Liver (tissue), 9 donors: ENCODE measurements around the gene APH1A. TPM values are rescaled to one million over a fixed set of nuclear protein-coding genes. Genes with fewer than 3 reads are reported as not detected.
"Not testable (repeated sequence)": the region's sequence is repeated elsewhere in the genome, so short reads cannot be mapped to it uniquely, and the experiment has no call there.

Experiments used
- DNase-seq: peaks from one replicate; pipeline ENCODE4 v3.0.0-alpha.2; 2017; ENCODE audit warnings: low spot score
- H3K27ac ChIP-seq, 2 donors: one replicate each; pipeline ENCODE4 v1.7.0; 2013; ENCODE audit warnings: inconsistent platforms in 2 of 2, low read length in 2 of 2, control low read depth in 1 of 2, low read depth in 1 of 2, mild to moderate bottlenecking in 1 of 2
- H3K27me3 ChIP-seq, 4 donors: one replicate each; pipeline versions ENCODE4 v1.6.1 to v1.7.0; 2013; ENCODE audit warnings: low read length in 3 of 4, inconsistent platforms in 1 of 4, mild to moderate bottlenecking in 1 of 4, moderate library complexity in 1 of 4; ENCODE audit not compliant: control insufficient read depth in 4 of 4, insufficient read depth in 4 of 4
- H3K36me3 ChIP-seq, 4 donors: one replicate each; pipeline versions ENCODE4 v1.6.1 to v1.7.0; 2013; ENCODE audit warnings: low read length in 3 of 4, mild to moderate bottlenecking in 3 of 4, low read depth in 1 of 4, moderate library complexity in 1 of 4; ENCODE audit not compliant: control insufficient read depth in 4 of 4, insufficient read depth in 3 of 4
- H3K4me1 ChIP-seq, 4 donors: one replicate each; pipeline versions ENCODE4 v1.6.1 to v1.7.0; 2013; ENCODE audit warnings: low read length in 3 of 4, mild to moderate bottlenecking in 3 of 4, moderate library complexity in 1 of 4; ENCODE audit not compliant: control insufficient read depth in 4 of 4, insufficient read depth in 4 of 4
- H3K4me3 ChIP-seq, 3 donors: one replicate each; pipeline versions ENCODE4 v1.6.1 to v1.7.0; 2013; ENCODE audit warnings: low read length in 3 of 3, control low read depth in 1 of 3, low read depth in 1 of 3, mild to moderate bottlenecking in 1 of 3
- H3K9ac ChIP-seq, 2 donors: one replicate each; pipeline ENCODE4 v1.7.0; 2013; ENCODE audit warnings: low read length in 2 of 2, mild to moderate bottlenecking in 2 of 2, moderate library complexity in 2 of 2, control low read depth in 1 of 2, low read depth in 1 of 2
- H3K9me3 ChIP-seq, 4 donors: one replicate each; pipeline versions ENCODE4 v1.6.1 to v1.7.0; 2013; ENCODE audit warnings: low read length in 3 of 4; ENCODE audit not compliant: control insufficient read depth in 4 of 4
- GABPA ChIP-seq, 2 donors: IDR thresholded peaks in 1 of 2; conservative IDR thresholded peaks in 1 of 2; 2 replicates each; pipeline ENCODE4 v1.6.1; 2016; ENCODE audit warnings: antibody characterized with exemption in 2 of 2, mild to moderate bottlenecking in 1 of 2, moderate library complexity in 1 of 2
- HNF4G ChIP-seq: IDR thresholded peaks from 2 replicates; pipeline ENCODE4 v1.6.1; 2016; ENCODE audit warnings: antibody characterized with exemption
- RXRA ChIP-seq, 2 donors: IDR thresholded peaks; 2 replicates each; pipeline ENCODE4 v1.6.1; 2017 to 2018; ENCODE audit warnings: antibody characterized with exemption in 2 of 2, mild to moderate bottlenecking in 1 of 2
- WGBS: extraction: QIAGEN DNeasy Blood & Tissue Kit; methylation state at CpG from one replicate; pipeline ENCODE4 v1.1.7; 2013; 5-methylcytosine and 5-hydroxymethylcytosine counted together
- polyA plus RNA-seq, 2 donors: library from polyadenylated mRNA; stranded (reverse) in 1 of 2; unstranded in 1 of 2; fragments of 200-250 nt in 1 of 2; fragments of >200 nt in 1 of 2; fragmentation: Nextera tagmentation in 1 of 2; extraction: Ambion mirVana in 1 of 2; gene quantifications; one replicate each; pipeline versions ENCODE4 v1.2.1 to v1.2.3, GENCODE V29; 2013 to 2015
- total RNA-seq, 2 donors: library from RNA; depleted of rRNA; stranded (reverse); fragments of >200 nt; gene quantifications; one replicate each; pipeline ENCODE4 v1.2.3, GENCODE V29; 2014
- TF ChIP-seq, protein P1 (sequence below): IDR thresholded peaks from 2 replicates; pipeline ENCODE4 v1.6.1; 2016; ENCODE audit warnings: antibody characterized with exemption, mild to moderate bottlenecking
- TF ChIP-seq, protein P2 (sequence below): fragments of 150-350 bp; IDR thresholded peaks from 2 replicates; pipeline ENCODE4 v1.5.1; 2017; ENCODE audit warnings: improper control_type of control experiment, low read depth, low read length; ENCODE audit not compliant: missing input control
- TF ChIP-seq, protein P3 (sequence below): IDR thresholded peaks from 2 replicates; pipeline ENCODE4 v1.6.1; 2016; ENCODE audit warnings: antibody characterized with exemption
- TF ChIP-seq, protein P4 (sequence below): IDR thresholded peaks from 2 replicates; pipeline ENCODE4 v1.6.1; 2016; ENCODE audit warnings: antibody characterized with exemption
- TF ChIP-seq, protein P5 (sequence below): IDR thresholded peaks from 2 replicates; pipeline ENCODE4 v1.6.1; 2016; ENCODE audit warnings: antibody characterized with exemption
- donor health status: healthy.
- donor health status: healthy.
- donor health status: healthy.
- donor health status: healthy.
- donor health status: healthy.

APH1A gene
- total and polyA plus RNA-seq, 4 donors: 25.1 to 93.6 (median 57.1) TPM

DNA sequence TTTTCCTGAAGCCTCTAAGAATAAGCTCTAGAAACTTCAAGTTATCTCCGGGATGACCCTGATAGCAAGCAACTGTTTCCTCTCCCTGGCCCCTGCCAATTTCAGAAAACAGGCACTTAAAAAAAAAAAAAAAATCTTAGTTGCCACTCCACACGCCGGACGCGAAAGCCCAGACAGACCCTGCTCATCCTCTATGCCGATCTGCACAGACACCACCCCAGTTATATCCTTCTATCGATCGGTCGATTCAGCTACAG, 34.6 kb downstream of the APH1A start:
- H3K36me3 ChIP-seq: peaks cover 0 to 6% (median under 1%) of the 10 kb centered on the region in 4 donors
- no peaks in the 10 kb centered on the region for H3K27me3 ChIP-seq
- H3K27ac ChIP-seq: peak overlapping the region; percentile 98
- peak overlapping the region; percentile 68 to 91 for H3K9ac ChIP-seq
- H3K9me3 ChIP-seq: no peaks in the 10 kb centered on the region
- no peak for DNase-seq
- 0% methylated on average over 9 of the region's 9 CpGs for WGBS
- peak overlapping the region; percentile 73 to 97 (median 92) for H3K4me3 ChIP-seq
- H3K4me1 ChIP-seq: peaks cover 1 to 20% (median 6%) of the 10 kb centered on the region in 4 donors
- no peak for TF ChIP-seq HNF4G

DNA sequence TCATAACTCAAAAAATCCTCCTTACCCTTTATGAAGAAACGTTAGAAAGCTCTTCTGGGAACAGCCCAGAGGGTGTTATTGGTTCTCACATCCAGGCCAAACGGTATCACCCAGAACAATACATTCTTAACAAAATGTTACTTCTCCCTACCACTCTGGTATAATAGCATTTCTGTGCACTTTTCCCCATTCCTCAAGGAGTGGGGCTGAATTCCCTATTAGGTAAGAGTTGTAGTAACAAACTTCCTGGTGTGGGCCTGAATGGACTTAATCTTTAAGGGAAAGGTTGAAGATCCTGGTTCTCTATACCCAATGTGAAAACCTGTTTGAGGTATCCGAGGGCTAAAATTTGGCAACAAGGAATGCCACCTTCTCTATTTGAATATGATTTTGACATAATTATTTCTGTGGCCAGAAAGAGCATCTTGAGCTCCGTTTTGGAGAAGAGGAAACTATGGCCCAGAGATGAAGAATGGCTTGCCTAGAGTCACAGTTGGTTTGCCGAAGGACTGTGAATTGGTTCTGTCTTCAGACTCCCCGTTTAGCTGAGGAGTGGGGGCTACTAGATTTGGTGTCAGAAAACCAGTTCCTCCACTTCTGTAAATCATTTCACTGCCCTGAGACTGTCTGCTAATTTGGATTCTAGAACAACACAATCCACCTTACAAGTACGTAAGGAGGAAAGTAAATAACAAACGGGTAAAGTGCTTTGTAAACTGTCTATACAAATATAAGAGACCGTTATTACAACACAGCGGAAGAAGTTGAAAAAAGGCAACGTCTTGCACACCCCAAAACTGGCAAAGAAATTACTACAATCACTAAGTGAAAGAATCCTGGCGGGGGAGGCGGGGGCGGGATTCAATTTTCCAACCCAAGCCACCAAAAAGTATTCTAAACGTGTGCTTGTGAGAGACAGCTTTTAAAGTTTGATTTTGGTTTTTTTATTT, 35.2 kb downstream of the APH1A start:
- WGBS: 29% methylated on average over 15 of the region's 15 CpGs
- TF ChIP-seq RXRA (IDR thresholded peaks at IDR 0.05): no peak
- TF ChIP-seq, protein P1, sequence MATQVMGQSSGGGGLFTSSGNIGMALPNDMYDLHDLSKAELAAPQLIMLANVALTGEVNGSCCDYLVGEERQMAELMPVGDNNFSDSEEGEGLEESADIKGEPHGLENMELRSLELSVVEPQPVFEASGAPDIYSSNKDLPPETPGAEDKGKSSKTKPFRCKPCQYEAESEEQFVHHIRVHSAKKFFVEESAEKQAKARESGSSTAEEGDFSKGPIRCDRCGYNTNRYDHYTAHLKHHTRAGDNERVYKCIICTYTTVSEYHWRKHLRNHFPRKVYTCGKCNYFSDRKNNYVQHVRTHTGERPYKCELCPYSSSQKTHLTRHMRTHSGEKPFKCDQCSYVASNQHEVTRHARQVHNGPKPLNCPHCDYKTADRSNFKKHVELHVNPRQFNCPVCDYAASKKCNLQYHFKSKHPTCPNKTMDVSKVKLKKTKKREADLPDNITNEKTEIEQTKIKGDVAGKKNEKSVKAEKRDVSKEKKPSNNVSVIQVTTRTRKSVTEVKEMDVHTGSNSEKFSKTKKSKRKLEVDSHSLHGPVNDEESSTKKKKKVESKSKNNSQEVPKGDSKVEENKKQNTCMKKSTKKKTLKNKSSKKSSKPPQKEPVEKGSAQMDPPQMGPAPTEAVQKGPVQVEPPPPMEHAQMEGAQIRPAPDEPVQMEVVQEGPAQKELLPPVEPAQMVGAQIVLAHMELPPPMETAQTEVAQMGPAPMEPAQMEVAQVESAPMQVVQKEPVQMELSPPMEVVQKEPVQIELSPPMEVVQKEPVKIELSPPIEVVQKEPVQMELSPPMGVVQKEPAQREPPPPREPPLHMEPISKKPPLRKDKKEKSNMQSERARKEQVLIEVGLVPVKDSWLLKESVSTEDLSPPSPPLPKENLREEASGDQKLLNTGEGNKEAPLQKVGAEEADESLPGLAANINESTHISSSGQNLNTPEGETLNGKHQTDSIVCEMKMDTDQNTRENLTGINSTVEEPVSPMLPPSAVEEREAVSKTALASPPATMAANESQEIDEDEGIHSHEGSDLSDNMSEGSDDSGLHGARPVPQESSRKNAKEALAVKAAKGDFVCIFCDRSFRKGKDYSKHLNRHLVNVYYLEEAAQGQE: no peak
- TF ChIP-seq HNF4G: no peak
- TF ChIP-seq, protein P2, sequence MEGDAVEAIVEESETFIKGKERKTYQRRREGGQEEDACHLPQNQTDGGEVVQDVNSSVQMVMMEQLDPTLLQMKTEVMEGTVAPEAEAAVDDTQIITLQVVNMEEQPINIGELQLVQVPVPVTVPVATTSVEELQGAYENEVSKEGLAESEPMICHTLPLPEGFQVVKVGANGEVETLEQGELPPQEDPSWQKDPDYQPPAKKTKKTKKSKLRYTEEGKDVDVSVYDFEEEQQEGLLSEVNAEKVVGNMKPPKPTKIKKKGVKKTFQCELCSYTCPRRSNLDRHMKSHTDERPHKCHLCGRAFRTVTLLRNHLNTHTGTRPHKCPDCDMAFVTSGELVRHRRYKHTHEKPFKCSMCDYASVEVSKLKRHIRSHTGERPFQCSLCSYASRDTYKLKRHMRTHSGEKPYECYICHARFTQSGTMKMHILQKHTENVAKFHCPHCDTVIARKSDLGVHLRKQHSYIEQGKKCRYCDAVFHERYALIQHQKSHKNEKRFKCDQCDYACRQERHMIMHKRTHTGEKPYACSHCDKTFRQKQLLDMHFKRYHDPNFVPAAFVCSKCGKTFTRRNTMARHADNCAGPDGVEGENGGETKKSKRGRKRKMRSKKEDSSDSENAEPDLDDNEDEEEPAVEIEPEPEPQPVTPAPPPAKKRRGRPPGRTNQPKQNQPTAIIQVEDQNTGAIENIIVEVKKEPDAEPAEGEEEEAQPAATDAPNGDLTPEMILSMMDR: no peak
- no peak for TF ChIP-seq GABPA (IDR thresholded peaks at IDR 0.05 in 1 of 2, conservative IDR thresholded peaks at IDR 0.05 in 1 of 2)
- TF ChIP-seq, protein P3, sequence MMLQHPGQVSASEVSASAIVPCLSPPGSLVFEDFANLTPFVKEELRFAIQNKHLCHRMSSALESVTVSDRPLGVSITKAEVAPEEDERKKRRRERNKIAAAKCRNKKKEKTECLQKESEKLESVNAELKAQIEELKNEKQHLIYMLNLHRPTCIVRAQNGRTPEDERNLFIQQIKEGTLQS: no peak
- TF ChIP-seq, protein P4, sequence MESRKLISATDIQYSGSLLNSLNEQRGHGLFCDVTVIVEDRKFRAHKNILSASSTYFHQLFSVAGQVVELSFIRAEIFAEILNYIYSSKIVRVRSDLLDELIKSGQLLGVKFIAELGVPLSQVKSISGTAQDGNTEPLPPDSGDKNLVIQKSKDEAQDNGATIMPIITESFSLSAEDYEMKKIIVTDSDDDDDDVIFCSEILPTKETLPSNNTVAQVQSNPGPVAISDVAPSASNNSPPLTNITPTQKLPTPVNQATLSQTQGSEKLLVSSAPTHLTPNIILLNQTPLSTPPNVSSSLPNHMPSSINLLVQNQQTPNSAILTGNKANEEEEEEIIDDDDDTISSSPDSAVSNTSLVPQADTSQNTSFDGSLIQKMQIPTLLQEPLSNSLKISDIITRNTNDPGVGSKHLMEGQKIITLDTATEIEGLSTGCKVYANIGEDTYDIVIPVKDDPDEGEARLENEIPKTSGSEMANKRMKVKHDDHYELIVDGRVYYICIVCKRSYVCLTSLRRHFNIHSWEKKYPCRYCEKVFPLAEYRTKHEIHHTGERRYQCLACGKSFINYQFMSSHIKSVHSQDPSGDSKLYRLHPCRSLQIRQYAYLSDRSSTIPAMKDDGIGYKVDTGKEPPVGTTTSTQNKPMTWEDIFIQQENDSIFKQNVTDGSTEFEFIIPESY: no peak
- TF ChIP-seq, protein P5, sequence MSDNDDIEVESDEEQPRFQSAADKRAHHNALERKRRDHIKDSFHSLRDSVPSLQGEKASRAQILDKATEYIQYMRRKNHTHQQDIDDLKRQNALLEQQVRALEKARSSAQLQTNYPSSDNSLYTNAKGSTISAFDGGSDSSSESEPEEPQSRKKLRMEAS: no peak
- Histone ChIP-seq H3K27ac (peak overlapping the region; percentile 98), H3K4me1 (peaks cover 1 to 20% (median 6%) of the 10 kb centered on the region in 4 donors), H3K9me3 (no peaks in the 10 kb centered on the region), H3K9ac (peak overlapping the region; percentile 68 to 91), H3K4me3 (peak overlapping the region in 2 of 3 donors; percentile 92 to 97), H3K36me3 (peaks cover 0 to 6% (median under 1%) of the 10 kb centered on the region in 4 donors), H3K27me3 (no peaks in the 10 kb centered on the region)
- DNase-seq: no peak

DNA sequence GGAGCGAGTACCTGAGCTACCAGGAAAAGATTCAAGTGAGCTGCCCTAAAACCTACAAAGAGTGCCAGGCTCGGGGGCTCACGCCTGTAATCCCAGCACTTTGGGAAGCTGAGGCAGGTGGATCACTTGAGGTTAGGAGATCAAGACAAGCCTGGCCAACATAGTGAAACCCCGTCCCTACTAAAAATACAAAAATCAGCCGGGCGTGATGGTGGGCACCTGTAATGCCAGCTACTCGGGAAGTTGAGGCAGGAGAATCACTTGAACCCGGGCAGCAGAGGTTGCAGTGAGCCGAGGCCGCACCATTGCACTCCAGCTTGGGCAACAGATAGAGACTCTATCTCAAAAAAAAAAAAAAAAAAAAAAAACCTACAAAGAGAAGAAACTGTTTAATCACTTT, 35.9 kb downstream of the APH1A start:
- not testable (repeated sequence) for H3K27me3 ChIP-seq, H3K4me3 ChIP-seq, H3K9ac ChIP-seq, H3K36me3 ChIP-seq, H3K27ac ChIP-seq, H3K9me3 ChIP-seq, DNase-seq
- peaks cover 1 to 20% (median 6%) of the 10 kb centered on the region in 4 donors for H3K4me1 ChIP-seq
- WGBS: 94% methylated on average over 10 of the region's 10 CpGs

DNA sequence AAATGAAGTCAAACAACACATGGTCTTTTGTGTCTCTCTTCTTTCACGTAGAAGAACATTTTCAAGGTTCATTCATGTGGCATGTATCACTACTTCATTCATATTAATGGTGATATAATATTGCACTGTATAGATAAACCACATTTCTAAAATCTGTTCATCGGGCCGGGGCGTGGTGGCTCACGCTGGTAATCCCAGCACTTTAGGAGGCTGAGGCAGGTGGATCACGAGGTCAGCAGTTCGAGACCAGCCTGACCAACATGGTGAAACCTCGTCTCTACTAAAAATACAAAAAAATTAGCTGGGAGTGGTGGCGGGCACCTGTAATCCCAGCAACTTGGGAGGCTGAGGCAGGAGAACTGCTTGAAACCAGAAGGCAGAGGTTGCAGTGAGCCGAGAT, 40.6 kb downstream of the APH1A start:
- not testable (repeated sequence) for DNase-seq, H3K27me3 ChIP-seq, H3K9ac ChIP-seq, H3K4me3 ChIP-seq, H3K27ac ChIP-seq, H3K9me3 ChIP-seq, H3K4me1 ChIP-seq
- H3K36me3 ChIP-seq: peaks cover 6 to 34% (median 21%) of the 10 kb centered on the region in 4 donors
- WGBS: 98% methylated on average over 10 of the region's 10 CpGs
